Measurements from ENCODE around the gene SH3GL1. TPM values are rescaled to one million over a fixed set of nuclear protein-coding genes. Genes with fewer than 3 reads are reported as not detected.

Gene SH3GL1, protein sequence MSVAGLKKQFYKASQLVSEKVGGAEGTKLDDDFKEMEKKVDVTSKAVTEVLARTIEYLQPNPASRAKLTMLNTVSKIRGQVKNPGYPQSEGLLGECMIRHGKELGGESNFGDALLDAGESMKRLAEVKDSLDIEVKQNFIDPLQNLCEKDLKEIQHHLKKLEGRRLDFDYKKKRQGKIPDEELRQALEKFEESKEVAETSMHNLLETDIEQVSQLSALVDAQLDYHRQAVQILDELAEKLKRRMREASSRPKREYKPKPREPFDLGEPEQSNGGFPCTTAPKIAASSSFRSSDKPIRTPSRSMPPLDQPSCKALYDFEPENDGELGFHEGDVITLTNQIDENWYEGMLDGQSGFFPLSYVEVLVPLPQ
- total RNA-seq, result 179 and 258 TPM in 2 replicates
- 164 TPM for polyA plus RNA-seq (2012)

DNA sequence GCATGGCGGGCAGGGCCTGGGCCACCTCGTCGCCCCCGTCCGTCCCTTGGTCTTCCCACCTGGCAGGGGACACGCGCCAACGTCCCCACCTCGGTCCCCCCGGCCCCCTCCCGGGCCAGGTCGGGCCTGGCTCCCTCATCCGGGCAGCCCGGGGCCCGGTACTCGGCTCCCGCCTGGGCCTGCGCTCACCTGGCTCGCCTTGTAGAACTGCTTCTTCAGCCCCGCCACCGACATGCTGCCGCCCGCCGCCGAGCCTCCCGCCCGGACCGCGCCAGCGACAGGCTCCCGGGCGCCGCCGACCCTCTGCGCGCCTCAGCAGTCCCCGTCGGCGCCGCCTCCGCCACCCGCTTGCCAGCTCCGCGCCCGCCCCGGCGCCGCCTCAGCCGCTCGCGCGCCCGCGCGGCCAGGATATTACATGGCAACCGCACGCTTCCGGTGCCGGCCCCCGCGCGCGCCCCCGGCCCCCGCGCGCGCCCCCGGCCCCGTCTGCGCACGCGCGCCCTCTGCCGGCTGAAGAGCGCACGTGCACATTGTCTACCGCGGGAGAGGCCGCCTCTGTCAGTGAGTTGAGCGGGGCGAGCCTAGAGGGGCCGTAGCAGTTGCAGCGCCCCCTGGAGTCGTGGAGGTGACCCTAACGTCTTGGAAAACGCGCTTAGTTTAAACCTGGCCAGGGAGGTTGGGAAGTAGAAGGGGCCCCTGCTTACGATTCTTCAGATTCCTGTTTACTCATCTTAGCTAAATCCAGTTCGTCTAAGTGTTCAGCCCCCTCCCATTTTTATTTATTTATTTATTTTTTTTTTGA, at the start of gene SH3GL1:
Gene SH3GL1, minus strand, starts transcription at position 413 of the 802 bp plus-strand sequence. Its CDS starts 179 bp downstream, at position 234.
- DNase-seq (ENCODE audit: low read depth), result peak; percentile 88

DNA sequence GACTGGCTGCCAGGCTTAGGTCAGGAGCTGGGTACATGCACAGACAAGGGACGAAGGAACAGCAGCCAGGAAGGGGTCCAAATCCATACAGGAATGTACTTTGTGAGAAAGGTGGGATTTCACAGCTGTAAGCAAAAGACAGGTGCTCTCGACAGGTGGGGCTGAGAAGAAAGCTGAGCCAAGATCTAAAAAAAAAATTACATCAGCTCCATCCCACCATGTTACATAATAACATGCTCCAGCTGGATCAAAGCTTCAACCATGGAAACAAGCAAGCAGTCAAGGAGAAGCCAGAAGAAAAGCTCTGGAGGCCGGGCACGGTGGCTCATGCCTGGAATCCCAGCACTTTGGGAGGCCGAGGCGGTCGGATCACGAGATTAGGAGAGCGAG, 49.3 kb upstream of the SH3GL1 start:
- no peak for DNase-seq (ENCODE audit: low read depth)

DNA sequence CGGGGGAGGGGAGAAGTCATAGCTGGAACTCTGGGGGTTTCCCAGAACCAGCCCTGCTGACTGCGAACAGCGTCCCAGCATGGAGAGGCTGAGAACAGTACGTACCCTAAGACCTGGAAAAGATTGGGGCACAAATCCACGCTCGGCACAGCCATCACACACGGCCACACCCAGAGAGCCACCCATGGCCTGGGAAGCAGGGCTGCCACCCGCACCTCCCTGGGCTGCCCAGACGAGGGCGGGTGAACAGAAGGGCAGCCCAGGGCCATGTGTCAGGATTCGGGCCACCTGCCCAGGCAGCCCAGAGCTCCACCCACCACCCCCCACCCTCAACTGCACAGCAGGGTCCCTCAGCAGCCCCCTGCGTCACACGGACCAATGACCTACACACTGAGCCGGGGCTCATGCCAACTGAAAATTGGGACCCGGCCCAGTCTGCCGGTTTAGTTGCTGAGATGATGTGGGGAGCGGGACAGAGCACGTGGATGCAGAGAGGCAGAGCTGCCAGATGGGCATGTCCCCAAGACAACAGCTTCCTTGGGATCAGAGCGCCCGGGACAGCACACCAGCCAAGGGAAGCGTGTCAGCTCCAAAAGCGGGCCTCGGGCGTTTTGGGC, 48.8 kb upstream of the SH3GL1 start:
- no peak for DNase-seq (ENCODE audit: low read depth)

DNA sequence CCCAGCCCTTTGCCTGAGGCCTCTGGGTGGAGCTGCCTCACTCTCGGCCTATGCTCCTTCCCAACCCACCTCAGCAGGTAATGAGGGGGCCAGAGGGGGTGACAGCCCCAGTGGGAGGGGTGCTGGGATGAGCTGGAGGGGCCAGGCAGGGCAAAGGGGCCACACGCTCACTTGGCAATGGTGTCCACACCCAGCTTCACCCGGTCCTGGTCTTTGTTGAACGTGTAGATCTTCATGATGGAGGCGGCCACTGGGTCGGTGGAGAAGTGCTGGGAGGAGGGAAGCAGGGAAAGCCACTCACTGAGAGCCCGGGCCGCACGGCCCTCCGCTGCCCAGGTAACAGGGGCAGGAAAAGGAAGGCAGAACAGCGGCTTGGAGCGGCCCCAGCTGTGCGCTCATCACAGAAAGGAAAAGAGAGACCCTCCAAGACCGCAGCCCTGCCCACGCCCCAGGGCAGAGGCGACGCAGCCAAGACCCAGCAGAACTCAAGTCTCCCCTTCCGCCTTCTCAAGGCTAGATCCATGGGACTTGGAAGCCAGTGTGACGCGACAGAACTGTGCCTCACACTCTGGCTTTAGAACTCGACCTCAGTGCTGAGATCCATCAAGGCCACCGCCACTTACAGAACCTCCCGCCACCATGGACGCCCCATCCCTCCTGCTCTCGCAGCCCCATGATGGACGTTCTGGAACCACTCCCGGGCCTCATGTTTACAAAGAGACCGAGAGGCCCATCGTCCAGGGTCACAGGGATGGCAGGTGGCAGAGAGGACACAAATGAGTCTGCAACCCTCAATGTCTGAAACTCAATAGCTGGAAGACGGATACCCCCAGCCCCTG, 48.0 kb upstream of the SH3GL1 start:
- DNase-seq (ENCODE audit: low read depth), result no peak

DNA sequence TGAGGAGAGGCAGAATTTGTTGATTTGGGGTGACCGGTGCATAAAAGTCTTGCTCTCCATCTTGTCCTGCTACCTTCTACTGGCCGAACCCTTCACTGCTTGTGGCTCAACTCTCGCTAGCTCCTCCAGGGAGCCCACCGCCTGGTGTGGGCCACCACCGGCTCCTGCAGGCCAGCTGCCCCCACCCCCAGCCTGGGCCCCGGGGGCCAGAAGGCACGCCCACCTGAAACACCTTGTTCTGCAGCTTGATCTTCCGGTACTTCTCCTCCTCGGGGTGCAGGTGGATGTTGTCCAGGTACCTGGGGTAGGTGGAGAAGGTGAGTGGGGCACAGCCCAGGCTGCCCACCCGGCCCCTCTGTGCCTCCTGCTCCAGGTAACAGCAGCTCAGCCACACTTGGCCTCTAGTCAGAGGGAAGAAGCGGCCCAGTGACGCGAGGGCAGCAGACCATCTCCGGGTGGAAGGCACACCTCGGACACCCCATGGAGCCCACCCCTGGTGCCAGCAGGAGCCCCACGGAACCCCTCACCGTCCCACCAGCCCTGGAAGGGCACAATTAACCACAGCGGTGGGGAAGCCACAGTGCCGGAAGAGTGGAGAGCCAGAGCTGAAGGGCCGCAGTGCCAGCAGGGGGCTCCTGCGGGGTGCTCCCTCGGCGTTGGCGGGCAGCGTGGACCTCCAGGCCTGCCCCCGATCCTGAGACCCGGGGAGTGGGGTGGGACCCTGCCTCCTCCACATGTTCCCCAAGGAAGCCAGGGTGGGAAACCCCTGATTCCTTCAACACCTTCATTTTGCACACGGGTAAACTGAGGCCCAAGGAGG, 47.2 kb upstream of the SH3GL1 start:
- DNase-seq (ENCODE audit: low read depth), result no peak

DNA sequence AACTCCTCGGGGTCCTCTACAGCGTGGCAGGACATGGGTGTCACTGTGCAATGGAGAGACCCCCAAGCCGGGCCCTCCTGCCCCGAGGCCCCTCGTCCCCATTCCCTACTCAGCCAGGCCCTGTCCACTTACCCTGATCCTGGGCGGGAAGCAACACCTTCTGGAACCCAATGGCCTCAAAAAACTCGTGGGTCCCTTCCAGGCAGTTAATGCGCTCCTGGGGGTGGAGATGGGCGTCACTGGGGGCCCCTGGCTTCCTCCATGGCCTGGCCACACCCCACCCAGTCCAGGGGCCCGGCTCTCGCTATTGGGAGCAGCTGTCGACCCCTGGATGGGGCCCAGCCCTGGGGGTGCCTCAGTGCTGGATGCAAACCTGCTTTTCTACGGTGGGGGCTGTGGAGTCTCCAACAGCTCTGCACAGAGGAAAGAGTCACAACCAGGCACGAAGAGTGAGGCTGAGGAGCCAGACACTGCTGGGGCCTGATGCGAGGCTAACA, 46.4 kb upstream of the SH3GL1 start:
- DNase-seq (ENCODE audit: low read depth), result no peak

DNA sequence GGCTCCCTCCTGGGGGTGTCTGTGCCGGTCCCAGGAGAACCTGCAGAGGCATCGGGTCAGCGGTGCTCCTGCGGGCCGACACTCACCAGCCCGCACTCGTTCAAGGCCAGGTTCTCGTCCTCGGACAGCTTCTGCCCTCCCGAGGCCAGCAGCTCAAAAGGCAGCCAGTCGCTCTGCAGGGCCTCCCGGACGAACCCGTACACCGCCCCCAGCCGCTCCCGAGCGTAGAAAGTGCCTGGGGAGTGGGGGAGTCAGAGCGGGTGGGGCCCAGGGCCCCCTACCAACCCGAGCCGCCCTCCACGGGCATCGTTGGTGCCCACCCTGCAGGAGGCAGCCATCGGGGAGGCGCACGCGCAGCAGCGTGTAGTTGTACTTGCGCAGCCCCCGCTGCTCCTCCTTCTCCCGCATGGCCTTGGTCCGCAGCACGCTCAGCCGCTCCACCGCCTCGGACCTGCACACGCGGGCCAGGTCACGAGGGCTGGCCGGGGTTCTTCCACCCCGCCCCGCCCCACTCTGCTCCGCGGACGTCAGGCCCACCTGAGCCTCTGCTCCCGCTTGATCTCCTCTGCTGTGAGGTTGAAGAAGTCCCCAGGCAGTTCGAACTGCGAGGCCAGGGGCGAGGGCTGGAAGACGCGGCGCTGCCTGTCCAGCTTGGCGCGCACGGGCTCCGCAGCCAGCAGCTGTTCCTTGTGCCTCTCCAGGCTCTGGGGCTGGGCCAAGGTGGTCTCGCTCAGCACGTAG, 45.8 kb upstream of the SH3GL1 start:
- no peak for DNase-seq (ENCODE audit: low read depth)

DNA sequence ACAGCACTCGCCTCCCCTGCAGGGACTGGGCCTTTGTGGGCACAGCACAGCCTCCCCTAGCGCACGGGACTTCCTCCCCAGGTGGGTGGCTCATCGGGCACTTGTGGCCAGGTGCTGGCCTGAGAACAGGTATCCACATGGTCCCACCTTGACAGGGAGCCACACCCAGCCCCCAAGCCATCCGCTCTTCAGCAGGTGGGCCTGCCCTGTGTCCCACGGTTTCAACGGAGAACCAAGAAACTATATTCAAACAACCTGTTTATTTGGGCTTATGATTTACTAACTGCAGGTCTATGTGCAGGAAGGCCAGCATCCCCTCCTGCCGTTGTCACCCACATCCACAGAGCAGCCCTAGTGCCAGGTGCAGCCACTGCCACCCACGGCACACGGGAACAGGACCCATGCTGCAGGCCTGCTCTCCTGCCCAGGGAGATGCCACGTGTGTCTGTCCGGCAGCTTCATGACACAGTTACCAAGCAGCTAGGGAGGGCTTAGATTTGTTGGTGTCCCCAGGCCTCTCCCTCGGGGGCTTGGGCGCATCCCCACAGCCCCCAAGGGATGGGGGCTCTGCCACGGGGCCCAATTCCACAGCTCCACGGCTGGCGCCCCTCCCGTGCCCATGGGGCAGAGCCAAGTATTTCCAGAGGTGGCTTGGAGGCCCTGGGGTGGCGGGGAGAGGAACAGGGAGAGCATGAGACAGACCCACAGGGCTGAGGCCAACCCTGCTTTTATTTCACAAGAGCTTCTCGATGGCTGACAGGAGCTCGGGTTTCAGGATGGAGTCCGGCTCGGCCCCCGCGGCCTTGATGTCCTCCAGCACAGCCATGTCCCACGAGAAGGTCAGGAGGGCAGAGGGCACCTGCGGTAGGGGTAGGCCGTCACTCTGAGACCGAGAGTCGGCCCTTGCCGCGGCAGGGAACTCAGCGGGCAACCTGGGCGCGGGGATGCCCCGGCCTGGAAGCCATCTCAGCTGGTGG, 44.7 kb upstream of the SH3GL1 start:
- DNase-seq (ENCODE audit: low read depth), result no peak

DNA sequence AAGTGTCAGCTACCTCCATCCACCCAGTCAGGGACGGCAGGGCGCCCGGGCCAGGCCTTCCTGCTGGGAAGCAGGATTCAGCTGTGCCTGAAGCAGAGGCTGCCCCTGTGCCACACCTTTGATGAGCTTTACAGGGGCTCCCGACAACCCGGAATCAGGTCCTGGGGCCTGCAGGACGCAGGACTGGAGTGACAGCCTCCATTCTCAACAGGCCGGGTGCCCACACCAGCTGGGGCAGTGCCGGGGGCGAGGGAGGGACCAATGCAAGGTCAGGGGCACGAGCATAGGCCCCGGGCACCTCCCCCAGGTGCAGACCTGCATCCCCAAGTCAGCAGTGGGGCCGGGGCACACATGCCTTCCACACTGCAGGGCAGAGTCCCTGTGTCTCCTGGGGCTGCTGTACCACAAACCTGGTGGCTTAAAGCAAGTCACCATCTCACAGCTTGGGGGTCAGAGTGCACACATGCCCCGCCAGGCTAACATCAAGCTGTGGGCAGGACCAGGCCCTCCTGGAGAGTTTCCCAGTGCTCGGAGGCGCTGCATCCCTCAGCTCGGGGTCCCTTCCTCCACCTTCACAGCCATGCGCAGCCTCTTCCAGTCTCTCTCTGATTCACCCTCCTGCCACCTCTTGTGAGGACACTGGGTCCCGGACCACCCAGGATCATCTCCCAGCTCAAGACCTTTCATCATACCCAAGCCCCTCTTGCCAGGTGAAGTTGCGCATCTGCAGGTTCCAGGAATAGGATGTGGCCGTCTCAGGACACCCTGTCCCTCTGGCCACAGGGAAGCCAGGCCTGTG, 43.8 kb upstream of the SH3GL1 start:
- no peak for DNase-seq (ENCODE audit: low read depth)

DNA sequence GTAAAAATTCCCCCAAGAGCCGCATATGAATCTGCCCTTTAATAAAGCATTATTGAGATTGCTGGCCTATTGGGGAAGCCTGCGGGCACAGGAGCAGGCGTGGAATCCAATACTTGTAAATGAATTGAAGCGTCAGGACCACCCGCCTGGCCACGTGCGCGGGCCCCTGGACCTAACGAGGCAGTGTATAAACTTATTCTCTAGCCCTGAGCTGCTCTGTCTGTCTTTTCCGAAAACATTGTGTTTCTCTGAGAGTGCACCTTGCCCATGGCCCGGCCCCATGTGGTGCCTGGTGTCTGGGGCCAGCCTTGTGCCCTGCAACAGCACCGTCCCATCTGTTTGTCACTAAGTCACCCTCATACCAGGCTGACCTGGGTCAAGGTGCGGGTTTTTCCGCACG, 42.8 kb upstream of the SH3GL1 start:
- DNase-seq (ENCODE audit: low read depth), result no peak

DNA sequence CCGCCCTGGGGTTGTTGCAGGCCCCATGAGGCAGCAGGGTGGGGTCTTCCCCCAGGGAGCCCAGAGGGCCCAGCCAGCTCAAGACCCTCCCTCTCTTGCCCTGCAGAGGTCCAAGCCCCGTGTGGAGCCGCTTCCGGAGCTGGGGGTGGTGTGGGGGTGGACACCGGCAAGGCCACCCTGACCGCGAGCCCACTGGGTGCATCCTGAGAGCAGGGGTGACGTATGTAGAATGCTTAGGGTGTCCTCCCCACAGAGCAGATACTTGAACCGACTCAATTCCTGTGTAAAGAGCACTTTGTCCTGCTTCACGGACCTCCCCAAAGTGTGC, 42.4 kb upstream of the SH3GL1 start:
- no peak for DNase-seq (ENCODE audit: low read depth)

DNA sequence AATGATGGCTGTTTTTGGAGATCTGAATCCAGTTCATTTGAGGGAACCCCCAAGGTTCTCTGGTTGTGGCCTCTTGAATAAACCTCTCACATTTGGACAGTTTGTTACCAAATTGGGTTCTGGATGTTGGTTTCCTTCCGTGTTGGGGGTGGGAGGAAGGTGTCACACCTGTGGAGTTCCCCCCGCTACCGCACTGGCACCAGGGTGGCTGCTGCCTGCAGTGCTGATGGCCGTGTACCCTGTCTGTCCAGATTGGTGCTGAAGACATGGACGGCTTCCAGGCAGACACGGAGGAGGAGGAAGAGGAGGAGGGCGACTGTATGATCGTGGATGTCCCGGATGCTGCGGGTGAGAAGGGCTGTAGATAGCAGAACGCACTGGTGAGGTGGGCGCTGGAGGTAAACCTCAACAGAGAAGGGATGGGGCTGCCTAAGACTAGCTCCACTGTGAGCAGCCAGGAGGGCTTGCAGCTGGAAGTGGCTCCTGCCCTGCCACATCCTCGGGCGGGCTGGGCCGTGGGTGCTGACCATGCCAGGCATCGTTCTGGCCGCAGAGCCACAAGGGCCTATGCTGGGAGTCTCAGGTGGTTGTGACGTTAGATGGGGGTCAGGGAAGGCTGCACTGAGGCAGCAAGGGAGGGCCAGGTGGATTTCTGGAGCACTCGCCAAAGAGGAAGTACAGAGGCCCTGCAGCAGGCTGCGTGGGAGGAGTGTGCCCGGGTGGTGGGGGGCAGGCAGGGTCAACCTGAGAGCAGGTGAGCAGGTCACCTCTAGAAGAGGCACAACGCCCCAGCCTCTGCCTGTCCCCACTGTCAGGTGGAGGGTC, 41.9 kb upstream of the SH3GL1 start:
- no peak for DNase-seq (ENCODE audit: low read depth)

DNA sequence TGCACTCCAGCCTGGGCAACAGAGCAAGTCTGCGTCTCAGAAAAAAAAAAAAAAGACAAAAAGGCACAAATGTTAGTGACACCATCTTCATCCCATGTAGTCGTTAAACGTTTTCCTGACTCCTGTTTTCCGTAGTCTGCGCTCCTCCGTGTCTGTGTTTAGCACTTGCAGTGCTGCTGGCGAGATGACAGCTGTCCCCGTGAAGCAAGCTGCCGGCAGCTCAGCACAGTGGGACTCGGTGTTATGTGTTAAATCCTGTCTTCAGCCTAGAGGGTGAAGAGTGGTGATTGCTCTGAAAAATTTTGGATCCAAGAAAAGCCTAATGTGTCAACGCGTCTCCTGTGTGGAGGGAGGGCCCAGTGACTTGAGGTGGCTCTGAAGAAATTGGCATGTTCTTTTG, 38.9 kb upstream of the SH3GL1 start:
- DNase-seq (ENCODE audit: low read depth), result no peak

DNA sequence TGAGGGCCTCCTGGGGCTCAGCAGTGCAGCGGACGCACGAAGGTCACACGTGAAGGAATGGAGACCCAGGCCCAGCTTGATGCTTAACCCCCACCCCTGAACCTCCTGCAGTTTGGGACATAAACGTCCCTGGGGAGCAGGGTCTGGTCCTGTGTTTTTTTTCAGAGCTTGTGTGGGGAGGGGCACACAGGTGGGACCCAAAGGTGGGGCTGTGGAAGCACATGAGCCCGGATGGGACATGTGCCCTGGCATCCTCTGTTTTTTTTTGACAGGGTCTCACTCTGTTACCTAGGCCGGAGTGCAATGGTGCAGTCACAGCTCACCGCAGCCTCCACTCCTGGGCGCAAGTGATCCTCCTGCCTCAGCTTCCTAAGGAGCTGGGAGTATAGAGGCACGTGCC, 36.8 kb upstream of the SH3GL1 start:
- no peak for DNase-seq (ENCODE audit: low read depth)

DNA sequence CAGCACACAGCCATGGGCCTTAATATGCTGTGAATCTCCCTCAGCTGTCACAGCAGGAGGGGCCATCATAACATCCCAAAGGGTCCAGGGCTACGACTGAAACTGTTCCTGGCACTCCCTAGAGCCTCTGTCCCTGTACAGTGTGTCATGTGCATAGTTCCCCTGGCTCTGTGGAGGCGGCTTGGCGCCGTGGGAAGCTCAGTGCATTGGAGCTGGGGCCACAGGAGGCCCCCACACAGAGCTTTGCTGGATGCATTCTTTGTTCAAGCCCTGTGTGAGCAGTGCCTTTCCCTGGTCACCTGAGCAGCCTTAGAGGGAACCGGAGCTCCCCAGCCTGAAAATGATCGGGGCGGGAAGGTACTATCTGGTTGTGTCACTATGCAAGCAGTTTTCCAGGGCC, 35.9 kb upstream of the SH3GL1 start:
- no peak for DNase-seq (ENCODE audit: low read depth)

DNA sequence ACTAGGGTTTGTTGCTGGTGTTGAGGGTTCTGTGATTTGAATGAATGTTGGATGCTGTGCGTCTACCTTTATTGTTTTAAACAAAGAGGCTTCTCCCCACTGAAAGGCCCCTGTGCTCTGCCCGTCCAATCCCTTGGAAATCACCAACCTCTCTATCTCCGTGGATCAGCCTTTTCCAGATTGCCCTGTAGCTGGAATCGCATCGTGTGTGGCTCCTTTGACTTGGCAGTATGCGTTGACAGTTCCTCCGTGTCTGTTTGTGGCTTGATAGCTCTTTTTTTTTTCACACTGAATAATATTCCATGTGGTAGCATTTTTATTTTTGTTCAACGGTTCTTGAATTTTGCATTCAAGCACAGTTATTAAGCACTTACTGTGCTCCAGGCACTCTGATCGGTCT, 34.0 kb upstream of the SH3GL1 start:
- DNase-seq (ENCODE audit: low read depth), result no peak
